Left lung (tissue), 10 donors: ENCODE results near the gene SULT1C3. TPM values are rescaled to one million over a fixed set of nuclear protein-coding genes. Genes with fewer than 3 reads are reported as not detected.

Experiments used
- ATAC-seq: fragments of 200-7000 bp; cut with Tn5 transposase; one replicate; pipeline ENCODE4 v1.9.1; 2020; ENCODE audit warnings: moderate library complexity
- DNase-seq, 4 donors: peaks; one replicate each; pipeline ENCODE4 v3.0.0-alpha.2; 2013 to 2020
- H3K27ac ChIP-seq, 2 donors: fragments of 200-600 bp; sonication (generic) in 1 of 2; one replicate each; pipeline versions ENCODE4 v1.5.0 to v1.8.0; 2020 to 2021
- H3K27me3 ChIP-seq, 2 donors: fragments of 200-600 bp; sonication (generic) in 1 of 2; one replicate each; pipeline versions ENCODE4 v1.5.0 to v1.8.0; 2020 to 2021
- H3K36me3 ChIP-seq, 2 donors: fragments of 200-600 bp; sonication (generic) in 1 of 2; one replicate each; pipeline versions ENCODE4 v1.5.0 to v1.8.0; 2020 to 2021
- H3K4me1 ChIP-seq, 2 donors: fragments of 200-600 bp; one replicate each; pipeline ENCODE4 v1.8.0; 2021
- H3K4me3 ChIP-seq, 2 donors: fragments of 200-600 bp; sonication (generic) in 1 of 2; one replicate each; pipeline versions ENCODE4 v1.5.0 to v1.8.0; 2020 to 2021; ENCODE audit warnings: mild to moderate bottlenecking in 1 of 2
- H3K9me3 ChIP-seq, 2 donors: fragments of 200-600 bp; sonication (generic) in 1 of 2; one replicate each; pipeline versions ENCODE4 v1.5.0 to v1.8.0; 2020 to 2021
- intact Hi-C, 2 donors: fragments of 100-400 bp; cut with DNase I; formaldehyde crosslinking; loops; one replicate each; pipeline versions ENCODE4 v1.11.2 to v1.14.2; 2022
- polyA plus RNA-seq, 6 donors: library from polyadenylated mRNA; unstranded; fragments of 120-200 nt; gene quantifications; one replicate each; pipeline ENCODE4 v1.2.1, GENCODE V29; 2013; ENCODE audit not compliant: insufficient read length in 6 of 6
- total RNA-seq, 2 donors: library from RNA; stranded (reverse); fragmentation: NEBNext Ultra II Directional; extraction: Animal tissue kit (Norgen Biotek cat#: 25700); gene quantifications; one replicate each; pipeline ENCODE4 v1.2.1, GENCODE V29; 2021
- TF ChIP-seq, protein P1 (sequence below), 2 donors: fragments of 200-600 bp; sonication (generic) in 1 of 2; IDR thresholded peaks; one replicate each; pipeline versions ENCODE4 v1.5.0 to v1.8.0; 2021; ENCODE audit warnings: antibody characterized with exemption in 2 of 2
- donor health status: DM: no; HTN: yes; CAD: no.
- donor health status: DM: no; HTN: no; CAD: no.

Gene SULT1C3
- total and polyA plus RNA-seq, 8 donors, result 0.14 TPM; not detected in 7

- ATAC-seq, result no peak
Measured at GRCh38 chr2:108304975-108305374, 65.2 kb downstream of the SULT1C3 start.

DNA sequence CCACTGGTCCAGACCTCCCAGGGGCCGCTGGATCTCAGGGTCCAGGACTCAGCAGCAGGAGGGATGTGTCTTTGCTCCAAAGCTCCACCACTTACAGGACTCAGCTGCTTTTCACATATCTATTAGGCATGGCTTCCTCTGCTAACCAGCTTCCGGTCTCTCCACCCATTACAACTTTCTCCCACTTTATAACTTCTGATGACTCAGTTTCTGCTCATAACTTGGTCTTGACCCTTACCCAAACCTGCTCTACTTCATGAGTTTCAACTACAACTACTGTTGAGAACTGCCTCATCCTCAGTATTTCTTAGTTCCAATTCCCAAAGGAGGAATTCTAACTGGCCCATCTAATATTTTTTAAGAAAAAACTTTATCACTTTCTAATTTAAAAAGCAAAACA, 66.1 kb downstream of the SULT1C3 start:
- DNase-seq (no peak), ATAC-seq (no peak)

More at GRCh38 chr2:108304975-108305374, 65.2 kb downstream of the SULT1C3 start:
- TF ChIP-seq, protein P1, sequence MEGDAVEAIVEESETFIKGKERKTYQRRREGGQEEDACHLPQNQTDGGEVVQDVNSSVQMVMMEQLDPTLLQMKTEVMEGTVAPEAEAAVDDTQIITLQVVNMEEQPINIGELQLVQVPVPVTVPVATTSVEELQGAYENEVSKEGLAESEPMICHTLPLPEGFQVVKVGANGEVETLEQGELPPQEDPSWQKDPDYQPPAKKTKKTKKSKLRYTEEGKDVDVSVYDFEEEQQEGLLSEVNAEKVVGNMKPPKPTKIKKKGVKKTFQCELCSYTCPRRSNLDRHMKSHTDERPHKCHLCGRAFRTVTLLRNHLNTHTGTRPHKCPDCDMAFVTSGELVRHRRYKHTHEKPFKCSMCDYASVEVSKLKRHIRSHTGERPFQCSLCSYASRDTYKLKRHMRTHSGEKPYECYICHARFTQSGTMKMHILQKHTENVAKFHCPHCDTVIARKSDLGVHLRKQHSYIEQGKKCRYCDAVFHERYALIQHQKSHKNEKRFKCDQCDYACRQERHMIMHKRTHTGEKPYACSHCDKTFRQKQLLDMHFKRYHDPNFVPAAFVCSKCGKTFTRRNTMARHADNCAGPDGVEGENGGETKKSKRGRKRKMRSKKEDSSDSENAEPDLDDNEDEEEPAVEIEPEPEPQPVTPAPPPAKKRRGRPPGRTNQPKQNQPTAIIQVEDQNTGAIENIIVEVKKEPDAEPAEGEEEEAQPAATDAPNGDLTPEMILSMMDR (IDR thresholded peaks at IDR 0.05), result no peak
- DNase-seq, result no peak
- H3K9me3 ChIP-seq, result no peaks in the 10 kb centered on the region
- intact Hi-C loops, result no loop called here
- no peaks in the 10 kb centered on the region for H3K36me3 ChIP-seq
- H3K27ac ChIP-seq, result no peak overlapping the region
- H3K4me1 ChIP-seq, result no peaks in the 10 kb centered on the region
- H3K4me3 ChIP-seq, result no peak overlapping the region
- no peaks in the 10 kb centered on the region for H3K27me3 ChIP-seq

DNA sequence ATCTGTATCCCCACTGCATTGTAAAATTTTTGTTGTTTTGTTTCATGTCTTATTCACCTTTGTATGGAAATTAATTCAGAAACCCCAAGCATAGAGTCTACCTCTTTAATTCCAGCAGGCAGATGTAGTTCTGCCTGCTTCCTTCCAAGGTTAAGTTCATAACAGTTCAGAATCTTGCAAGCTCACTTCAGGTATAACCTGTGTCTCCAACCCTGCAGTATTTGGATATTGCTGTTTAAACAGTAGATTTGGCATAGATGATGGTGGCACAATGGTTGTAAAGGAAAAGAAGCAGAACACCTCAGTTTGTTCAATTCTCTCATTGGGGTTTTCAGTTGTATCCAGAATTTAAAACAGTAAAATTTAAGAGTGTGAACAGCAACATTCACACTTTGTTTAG, 70.1 kb downstream of the SULT1C3 start:
- Histone ChIP-seq H3K4me3 (no peak overlapping the region), H3K27me3 (no peaks in the 10 kb centered on the region), H3K36me3 (no peaks in the 10 kb centered on the region), H3K9me3 (no peaks in the 10 kb centered on the region), H3K27ac (no peak overlapping the region), H3K4me1 (peaks cover 0 to 2% of the 10 kb centered on the region in 2 donors)
- ATAC-seq, result no peak
- peak in 1 of 4 donors; percentile 13 for DNase-seq
- intact Hi-C loops, result no loop called here
- TF ChIP-seq, protein P1 (IDR thresholded peaks at IDR 0.05), result no peak

More for the DNA sequence above, 66.1 kb downstream of the SULT1C3 start:
- intact Hi-C loops, result no loop called here
- H3K4me1 ChIP-seq, result no peaks in the 10 kb centered on the region
- no peaks in the 10 kb centered on the region for H3K36me3 ChIP-seq
- H3K9me3 ChIP-seq, result no peaks in the 10 kb centered on the region
- no peaks in the 10 kb centered on the region for H3K27me3 ChIP-seq
- H3K4me3 ChIP-seq, result no peak overlapping the region
- TF ChIP-seq, protein P1 (IDR thresholded peaks at IDR 0.05), result no peak
- H3K27ac ChIP-seq, result no peak overlapping the region

Other genes starting within 250 kb of the SULT1C3 start
- 10 to 100 TPM in 1 of 2 donors, 1 to 10 TPM in 1; 5.4 to 14.6 TPM for gene SULT1C2, start 48.9 kb downstream of the SULT1C3 start, total RNA-seq
- gene SULT1C2, start 48.9 kb downstream of the SULT1C3 start, polyA plus RNA-seq, result 10 to 100 TPM; 16.0 to 36.6 (median 28.3) TPM
- 1 to 10 TPM; 3.6 to 8.8 TPM for gene SULT1C4, start 138.0 kb downstream of the SULT1C3 start, total RNA-seq
- gene SULT1C4, start 138.0 kb downstream of the SULT1C3 start, polyA plus RNA-seq, result 10 to 100 TPM; 60.8 to 91.4 (median 68.8) TPM
- gene GCC2, start 209.2 kb downstream of the SULT1C3 start, total RNA-seq, result 10 to 100 TPM; 35.0 to 40.5 TPM
- 10 to 100 TPM; 47.6 to 78.4 (median 58.2) TPM for gene GCC2, start 209.2 kb downstream of the SULT1C3 start, polyA plus RNA-seq